Erythroblast (primary cell): ENCODE data around the gene TBX6.

Source experiments
- DNase-seq, 2 experiments: peaks; one replicate each; lab custom pipeline; 2025; lab: John Stamatoyannopoulos, UW
- GATA1 ChIP-seq: IDR thresholded peaks from 2 replicates; pipeline ENCODE4 v1.6.1; 2011; ENCODE audit warnings: low read depth, mild to moderate bottlenecking, control low read depth, low read length, moderate library complexity
- POLR2A ChIP-seq: IDR thresholded peaks from 2 replicates; pipeline ENCODE4 v1.6.1; 2011; ENCODE audit warnings: mild to moderate bottlenecking, low read length

The TBX6 gene

GRCh38 chr16:30088237-30088831 is 3.4 kb downstream of the TBX6 start:
- no peak for DNase-seq
- TF ChIP-seq GATA1, result no peak
- TF ChIP-seq POLR2A, result no peak

DNA sequence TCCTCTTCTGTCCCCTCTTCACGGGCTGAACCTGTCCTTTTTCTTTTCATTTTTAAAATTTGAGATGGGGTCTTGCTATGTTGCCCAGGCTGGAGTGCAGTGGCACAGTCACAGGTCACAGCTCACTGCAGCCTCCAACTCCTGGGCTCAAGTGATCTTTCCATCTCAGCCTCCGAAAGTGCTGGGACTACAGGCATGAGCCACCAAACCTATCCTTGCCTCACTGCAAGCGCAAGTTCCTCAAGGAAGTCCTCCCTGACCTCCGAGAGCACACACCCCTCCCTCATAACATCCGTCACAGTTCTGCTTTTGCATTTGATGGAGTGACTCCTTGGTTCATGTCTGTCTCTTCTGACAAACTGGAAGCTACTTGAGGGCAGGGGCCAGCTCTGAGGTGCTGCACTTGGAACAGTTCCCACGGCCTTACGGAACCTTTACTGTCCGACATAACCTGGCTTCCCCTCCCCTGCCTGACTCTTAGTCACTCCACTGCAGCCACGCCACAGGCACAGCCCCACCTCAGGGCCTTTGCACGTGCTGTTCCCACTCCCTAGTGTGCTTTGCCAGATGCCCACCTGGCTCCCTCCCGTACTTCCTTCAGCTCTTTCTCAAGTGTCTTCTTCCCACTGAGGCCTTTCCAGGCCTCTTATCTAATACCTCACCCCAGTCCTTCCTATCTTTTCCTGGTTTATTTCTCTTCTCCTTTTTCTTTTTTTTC is 4.4 kb downstream of the TBX6 start:
- TF ChIP-seq POLR2A (no peak), GATA1 (no peak)
- DNase-seq, result no peak

DNA sequence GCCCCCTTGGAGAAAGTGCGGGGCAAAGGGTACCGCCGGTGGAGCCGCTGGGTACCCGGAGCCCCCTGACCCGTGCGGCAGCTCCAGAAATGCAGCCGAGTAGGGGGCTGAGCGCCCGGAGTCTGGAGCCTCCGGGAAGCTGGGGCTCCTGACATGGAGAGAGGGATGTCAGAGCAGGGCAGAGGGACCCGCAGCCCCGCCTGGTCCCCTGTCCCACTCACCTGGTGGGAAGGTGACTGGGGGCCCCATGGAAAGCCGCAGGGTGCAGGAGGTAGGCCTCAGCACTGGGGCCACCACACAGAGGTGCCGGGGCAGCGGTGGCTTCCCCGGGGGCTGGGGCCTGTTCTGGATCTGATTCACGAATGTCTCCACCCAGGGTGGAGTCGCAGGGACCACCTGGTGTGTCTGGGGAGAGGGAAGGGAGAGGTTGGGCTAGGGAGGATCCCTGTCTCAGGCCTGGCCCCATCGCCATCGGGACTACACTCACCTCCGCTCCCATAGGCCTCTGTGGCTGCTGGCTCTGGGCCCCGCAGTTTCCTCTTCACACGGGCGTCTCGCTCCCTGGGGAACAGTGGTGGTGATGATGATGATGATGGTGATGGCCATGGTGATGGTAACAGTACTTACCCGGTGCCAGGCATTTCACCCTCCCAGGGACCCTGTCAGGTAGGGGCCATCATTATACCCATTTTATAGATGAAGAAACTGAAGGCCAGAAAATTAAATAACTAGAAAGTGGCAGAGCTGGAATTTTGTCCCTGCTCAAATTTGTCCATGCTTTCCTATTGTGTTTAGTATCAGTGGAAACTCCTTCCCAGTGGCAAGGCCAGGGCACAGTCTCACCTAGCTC is 5.2 kb downstream of the TBX6 start:
- no peak for DNase-seq
- TF ChIP-seq GATA1 (no peak), POLR2A (no peak)

GRCh38 chr16:30085820-30086219 is 5.9 kb downstream of the TBX6 start:
- TF ChIP-seq GATA1 (no peak), POLR2A (no peak)
- no peak for DNase-seq

DNA sequence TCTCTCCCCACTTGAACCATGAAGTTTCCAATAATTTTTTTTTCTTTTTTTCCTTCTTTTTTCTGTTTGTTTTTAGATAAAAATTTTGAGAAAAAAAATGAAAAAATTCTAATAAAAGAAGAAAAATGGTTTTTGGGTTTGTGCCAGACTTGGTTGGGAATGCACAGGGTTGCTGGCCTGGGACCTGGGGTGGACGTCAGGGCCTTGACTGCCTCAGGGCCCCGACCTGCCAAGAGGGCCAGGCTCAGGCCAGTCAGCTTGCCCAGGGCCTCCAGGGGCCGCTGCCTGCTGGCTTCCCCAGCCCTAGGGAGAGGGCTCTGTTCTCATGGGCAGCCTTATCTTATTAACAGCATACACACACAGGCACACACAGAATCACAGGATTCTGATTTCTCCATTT is 6.5 kb downstream of the TBX6 start:
- TF ChIP-seq GATA1 (no peak), POLR2A (no peak)
- DNase-seq, result no peak

DNA sequence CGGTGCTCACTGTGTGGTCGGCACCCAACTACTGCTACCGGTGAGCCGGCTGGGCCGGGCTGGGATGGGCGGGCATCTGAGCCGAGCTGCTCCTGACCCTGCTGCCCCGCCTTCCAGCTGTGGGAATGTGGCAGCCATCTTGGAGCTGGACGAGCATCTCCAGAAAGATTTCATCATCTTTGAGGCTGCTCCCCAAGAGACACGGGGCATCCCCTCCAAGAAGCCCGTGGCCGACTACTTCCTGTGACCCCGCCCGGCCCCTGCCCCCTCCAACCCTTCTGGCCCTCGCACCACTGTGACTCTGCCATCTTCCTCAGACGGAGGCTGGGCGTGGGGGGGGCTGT is 6.9 kb downstream of the TBX6 start:
- no peak for TF ChIP-seq GATA1
- no peak for TF ChIP-seq POLR2A
- DNase-seq, result no peak

DNA sequence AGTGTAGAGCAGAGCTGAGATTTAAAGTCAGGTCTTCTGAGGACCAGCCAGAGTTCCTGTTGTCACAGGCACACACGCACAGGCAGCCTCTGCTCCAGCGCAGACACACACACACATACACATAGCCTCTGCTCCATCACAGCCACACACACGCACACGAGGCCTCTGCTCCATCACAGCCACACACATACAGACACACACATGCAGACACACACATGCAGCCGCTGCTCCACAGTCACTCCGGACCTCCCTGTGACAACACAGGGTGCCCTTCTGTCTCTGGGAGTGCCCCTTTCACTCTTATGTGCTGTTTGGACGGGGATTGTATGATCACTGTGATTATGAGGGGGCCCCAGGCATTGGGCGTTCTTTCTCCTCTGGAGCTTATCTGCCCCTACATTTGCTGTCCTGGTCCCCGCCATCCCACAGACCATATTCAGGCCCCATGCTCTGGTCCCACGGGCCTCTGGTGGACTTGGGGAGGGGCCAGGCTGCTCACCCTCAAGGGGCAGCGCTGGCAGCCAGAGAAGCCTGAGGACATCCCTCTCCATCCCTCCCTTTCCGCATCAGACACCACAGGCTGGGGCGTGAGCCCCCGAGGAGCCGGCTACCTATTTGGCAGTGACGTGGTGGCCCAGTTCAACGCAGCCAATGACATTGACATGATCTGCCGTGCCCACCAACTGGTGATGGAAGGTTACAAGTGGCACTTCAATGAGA is 7.5 kb downstream of the TBX6 start:
- DNase-seq, result no peak
- TF ChIP-seq POLR2A, result no peak
- TF ChIP-seq GATA1, result no peak

- no peak for DNase-seq
- TF ChIP-seq GATA1 (no peak), POLR2A (no peak)
Measured at GRCh38 chr16:30083216-30084055, 8.3 kb downstream of the TBX6 start.

- no peak for DNase-seq
- TF ChIP-seq GATA1, result no peak
- TF ChIP-seq POLR2A, result no peak
Measured at GRCh38 chr16:30082545-30083090, 9.1 kb downstream of the TBX6 start.

DNA sequence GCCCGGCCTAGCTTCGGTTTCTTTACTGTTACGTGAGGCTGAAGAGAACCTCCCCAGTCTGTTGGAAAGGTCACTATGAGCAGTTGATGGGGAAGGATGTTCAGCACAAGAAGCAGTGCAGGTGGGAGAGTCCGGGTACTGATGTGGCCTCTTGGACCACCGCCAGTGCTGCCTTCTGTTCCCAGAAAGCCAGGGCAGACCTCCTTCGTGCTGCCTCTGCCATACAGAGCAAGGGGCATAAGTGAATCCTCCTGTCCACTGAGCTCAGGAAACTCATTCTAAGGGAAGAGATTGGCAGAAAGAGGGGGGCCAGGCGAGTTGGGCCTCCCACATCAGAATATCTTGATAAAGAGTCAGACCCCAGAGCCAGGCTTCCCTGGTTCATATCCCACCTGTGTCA is 12.2 kb downstream of the TBX6 start:
- DNase-seq, result no peak
- TF ChIP-seq GATA1 (no peak), POLR2A (no peak)

- TF ChIP-seq POLR2A, result no peak
- no peak for TF ChIP-seq GATA1
- no peak for DNase-seq
Measured at GRCh38 chr16:30078744-30079143, 13.0 kb downstream of the TBX6 start.

- TF ChIP-seq POLR2A (no peak), GATA1 (no peak)
- DNase-seq, result no peak
Measured at GRCh38 chr16:30077656-30078055, 14.1 kb downstream of the TBX6 start.

- DNase-seq, result peak in 1 of 2 experiments; percentile 73
- TF ChIP-seq POLR2A (no peak), GATA1 (no peak)
Measured at GRCh38 chr16:30076276-30076791, 15.4 kb downstream of the TBX6 start.
